HG03175 (cell line): Measurements from ENCODE around the gene DST.
"Not testable (repeated sequence)": the region's sequence is repeated elsewhere in the genome, so short reads cannot be mapped to it uniquely, and the experiment has no call there.

ENCODE experiments used
- ATAC-seq: cut with Tn5 transposase; IDR thresholded peaks from one replicate; pipeline ENCODE4 v1.9.1; 2021; ENCODE audit warnings: mild to moderate bottlenecking, moderate library complexity; ENCODE audit not compliant: unreplicated experiment

The DST gene

GRCh38 chr6:56574292-56574691 is 68.4 kb downstream of the DST start:
- no peak for ATAC-seq

GRCh38 chr6:56573624-56574023 is 69.1 kb downstream of the DST start:
- no peak for ATAC-seq

DNA sequence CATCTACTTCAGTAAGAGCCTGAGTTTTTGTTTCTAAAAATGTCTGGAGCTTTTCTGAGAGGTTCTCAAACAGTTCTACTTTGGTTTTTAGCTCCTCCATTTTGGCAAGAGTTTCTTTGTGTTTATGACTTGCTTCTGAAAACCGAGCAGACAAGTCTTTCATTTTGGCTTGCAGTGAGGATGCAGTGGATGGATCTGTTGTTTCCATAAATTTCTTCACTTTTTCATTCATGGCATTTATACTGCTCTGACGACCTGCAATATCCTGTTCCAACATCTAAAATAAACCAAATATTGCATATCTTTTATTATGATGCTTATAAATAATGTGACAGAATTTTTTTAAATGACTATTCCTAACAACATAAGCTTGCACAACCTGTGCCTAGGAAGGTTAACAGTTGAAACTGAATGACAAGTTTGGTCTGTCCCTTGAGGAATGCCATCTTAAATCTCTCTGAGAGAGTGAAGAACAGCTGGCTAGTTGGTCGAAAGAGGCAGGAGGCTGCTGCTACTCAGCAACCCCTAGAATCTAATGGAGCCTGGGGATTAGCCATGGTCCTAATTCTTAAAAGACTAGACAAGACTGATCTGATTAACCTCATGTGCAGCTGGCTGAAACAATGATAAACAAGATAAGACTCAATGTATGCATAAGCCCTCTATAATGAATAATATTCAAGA is 69.8 kb downstream of the DST start:
- no peak for ATAC-seq

DNA sequence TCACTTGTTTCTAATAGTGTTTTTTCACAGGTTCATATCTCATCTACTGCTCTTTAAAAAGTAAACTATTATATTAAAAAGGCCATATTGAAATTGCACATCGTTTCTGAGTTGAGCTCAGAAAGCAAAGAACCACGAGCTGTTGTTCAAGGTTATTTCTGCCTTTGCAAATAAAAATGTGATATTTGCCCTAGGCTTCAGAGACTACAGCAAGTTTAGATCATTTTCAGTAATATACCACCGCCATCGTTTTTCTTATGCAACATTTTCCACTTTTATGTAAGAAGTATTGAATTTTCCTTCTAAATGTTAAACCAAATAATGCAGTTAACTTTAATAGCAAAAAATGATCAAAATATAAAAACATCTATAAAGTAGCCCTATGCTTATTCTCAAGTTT is 71.1 kb downstream of the DST start:
- ATAC-seq = no peak

- ATAC-seq = peak; percentile 92
Measured at GRCh38 chr6:56570413-56571359, 72.0 kb downstream of the DST start.

GRCh38 chr6:56567501-56567900 is 75.2 kb downstream of the DST start:
- no peak for ATAC-seq

GRCh38 chr6:56562730-56563129 is 80.0 kb downstream of the DST start:
- ATAC-seq = not testable (repeated sequence)

- ATAC-seq = no peak
Measured at GRCh38 chr6:56556751-56557540, 85.7 kb downstream of the DST start.

DNA sequence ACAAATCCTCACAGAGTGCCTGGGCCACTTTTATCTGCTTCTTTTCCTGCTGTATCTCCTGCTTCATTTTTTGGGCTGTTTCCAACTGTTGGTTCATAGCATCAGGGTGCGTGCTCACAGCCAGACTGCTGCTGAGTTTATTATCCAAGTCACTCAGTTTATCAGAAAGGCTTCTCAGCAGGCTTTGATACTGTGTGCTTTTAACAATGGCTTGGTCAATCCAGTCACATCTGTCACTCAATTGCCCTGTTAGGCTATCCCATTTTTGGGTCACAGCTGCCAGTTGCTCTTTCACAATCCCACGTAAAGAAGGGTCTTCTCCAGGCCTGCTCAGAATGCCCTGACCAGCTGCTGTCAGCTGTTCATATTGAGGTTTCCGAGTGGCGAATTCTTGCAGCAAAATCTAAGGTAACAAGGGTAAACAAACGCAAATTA is 87.2 kb downstream of the DST start:
- ATAC-seq = no peak

DNA sequence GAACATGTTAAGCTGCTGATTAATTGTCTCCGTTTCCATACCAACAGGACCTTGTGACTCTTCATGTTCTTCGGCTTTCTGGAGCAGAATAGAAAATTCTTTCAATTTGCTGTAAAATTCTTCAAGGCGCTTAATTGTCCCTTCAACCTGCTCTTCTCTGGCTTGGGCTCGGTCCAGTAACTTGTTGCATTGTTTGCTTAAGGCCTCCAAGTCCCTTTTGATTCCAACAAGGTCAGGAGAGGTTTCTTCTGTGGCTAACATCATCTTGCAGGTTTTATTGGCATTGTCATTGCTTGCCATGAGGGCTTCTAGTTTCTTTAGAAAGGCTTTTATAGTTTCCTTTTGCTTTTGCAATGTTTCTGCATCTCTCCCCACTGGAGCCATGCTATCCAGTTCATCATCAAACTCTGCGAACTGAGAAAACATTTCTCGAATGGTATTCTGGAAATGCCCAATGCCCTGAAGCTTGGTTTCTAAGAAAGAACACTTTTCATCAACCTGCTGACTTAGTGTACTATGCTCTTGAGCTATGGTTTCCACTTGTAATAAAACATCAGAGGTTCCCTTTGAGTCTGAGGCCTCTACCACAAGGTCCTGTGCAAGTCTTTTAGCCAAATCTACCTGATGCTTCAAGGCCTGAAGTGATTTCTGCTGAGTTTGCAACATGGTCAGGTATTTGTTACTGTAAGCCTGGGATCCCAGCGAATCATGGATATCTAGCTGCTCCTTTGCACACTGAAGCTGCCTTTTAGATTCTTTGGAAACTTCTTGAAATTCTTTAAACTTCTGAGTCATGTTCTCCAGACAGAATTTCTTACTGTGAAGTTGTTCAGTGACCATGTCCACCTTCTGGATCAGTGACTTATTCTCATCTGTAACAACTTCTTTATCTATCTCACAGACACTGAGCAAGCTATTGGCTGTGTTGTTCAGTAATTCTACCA is 90.2 kb downstream of the DST start:
- ATAC-seq = no peak

DNA sequence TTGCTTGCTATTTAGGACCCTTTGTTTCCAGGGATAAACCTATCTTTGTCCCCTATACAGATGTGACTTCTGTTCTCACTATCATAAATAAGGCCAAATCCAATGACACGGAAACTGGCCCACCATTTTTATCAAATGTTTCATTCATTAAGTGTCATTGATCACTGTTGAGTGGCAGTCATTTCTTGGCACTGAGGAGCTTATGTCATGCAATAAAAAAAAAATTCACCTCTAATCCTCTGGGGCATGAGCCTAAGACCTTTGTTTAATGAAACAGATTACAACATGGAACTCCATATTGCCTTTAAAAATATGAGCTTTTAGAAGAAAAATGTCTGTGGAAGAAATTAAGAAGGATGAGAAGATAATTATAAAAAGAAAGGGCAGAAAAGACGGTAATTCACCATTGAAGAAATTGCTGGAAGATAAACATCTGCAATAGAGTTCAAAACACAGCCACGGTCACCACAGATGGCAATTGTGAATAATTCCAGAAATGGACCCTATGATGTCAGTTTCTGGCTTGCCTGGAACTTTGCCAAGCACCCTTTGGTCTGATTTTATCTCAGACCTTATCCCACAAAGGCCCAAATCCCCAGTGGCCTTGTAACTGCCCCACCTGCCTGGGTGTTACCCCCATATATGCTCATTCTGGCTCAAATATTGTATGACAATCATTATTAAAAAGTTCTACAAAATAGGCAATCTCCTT is 91.1 kb downstream of the DST start:
- no peak for ATAC-seq

DNA sequence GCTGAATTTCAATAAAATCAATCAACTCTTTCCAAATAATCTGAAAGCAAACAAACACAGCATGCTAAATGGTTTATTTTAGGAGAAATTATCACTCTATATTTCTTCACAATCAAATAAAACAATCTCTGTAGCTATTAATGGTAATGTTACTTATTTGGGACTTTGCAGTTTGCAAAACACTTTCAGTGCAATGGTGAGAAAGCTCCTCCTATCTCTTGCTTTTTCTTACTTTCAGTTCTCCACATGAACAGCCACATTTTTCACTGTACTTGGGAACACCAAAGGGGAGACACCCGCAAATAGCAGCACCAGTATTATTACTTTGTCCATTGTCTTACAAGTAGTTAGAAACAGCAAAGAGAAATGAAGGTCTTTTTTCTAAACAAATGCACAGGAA is 92.4 kb downstream of the DST start:
- no peak for ATAC-seq

DNA sequence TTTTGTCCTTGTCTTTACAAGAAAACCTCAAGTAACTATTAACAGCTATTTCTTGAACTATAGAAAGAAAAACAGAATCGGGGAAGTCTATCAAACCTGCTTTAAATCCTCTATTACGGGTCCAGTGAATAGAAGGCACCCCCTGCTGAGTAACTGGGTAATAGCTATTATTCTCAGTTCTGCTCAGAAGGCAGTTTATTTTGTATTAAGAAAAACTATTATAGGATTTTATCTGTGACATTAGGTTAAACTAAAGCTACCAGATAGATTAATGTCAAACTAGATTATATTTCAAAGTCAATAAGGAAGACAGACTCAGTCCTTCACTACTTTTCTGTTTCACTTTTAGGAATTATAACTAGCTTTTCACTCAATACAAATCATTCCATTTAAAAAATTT is 93.7 kb downstream of the DST start:
- ATAC-seq = no peak

- no peak for ATAC-seq
Measured at GRCh38 chr6:56547687-56548086, 95.0 kb downstream of the DST start.

- ATAC-seq = peak; percentile 93
Measured at GRCh38 chr6:56542364-56543331, 100.0 kb downstream of the DST start.

GRCh38 chr6:56541741-56542360 is 100.8 kb downstream of the DST start:
- no peak for ATAC-seq

GRCh38 chr6:56541030-56541600 is 101.6 kb downstream of the DST start:
- no peak for ATAC-seq
